GM21526 (cell line): ENCODE measurements around the gene MED22.
A peak's percentile ranks its signal among the peaks of the same experiment; 100 is the strongest.

ENCODE experiments used
- ATAC-seq: cut with Tn5 transposase; IDR thresholded peaks from one replicate; pipeline ENCODE4 v1.9.1; 2021; ENCODE audit warnings: moderate library complexity; ENCODE audit not compliant: unreplicated experiment, low FRiP score

MED22 gene

GRCh38 chr9:133356391-133357091, 8.6 kb upstream of the MED22 start, which contains the start of the genes SURF1 and SURF2:
Gene SURF1, minus strand, starts transcription at chr9:133356487. Its CDS starts 34 bp downstream, at chr9:133356453.
Gene SURF2, plus strand, starts transcription at chr9:133356550. Its CDS starts 43 bp downstream, at chr9:133356593.
- ATAC-seq, result peak; percentile 39

- ATAC-seq, result peak; percentile 23
Measured at GRCh38 chr9:133355881-133356357, 8.0 kb upstream of the MED22 start.

DNA sequence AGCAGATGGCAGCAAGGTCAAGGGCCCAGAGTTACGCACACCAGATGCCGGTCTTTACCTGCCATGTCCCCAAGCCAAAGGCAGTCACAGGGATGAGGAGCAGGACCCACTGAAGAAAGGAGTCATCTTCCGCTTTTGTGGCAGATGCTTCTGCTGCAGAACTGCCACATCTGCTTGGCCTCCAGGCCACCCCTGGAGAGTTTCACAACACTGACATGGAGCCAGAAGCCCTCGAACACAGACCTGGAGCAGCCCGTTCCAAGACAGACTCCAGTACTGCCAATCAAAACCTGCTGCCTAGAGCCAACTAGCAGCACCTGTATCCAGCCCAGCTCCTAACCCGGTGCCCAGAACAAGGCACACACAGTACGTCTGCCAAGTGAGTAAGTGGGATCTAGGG, 6.8 kb upstream of the MED22 start:
- ATAC-seq, result no peak

GRCh38 chr9:133353548-133353947, 5.6 kb upstream of the MED22 start:
- ATAC-seq, result no peak

GRCh38 chr9:133352635-133353340, 4.9 kb upstream of the MED22 start:
- no peak for ATAC-seq

- no peak for ATAC-seq
Measured at GRCh38 chr9:133351908-133352634, 4.1 kb upstream of the MED22 start.

DNA sequence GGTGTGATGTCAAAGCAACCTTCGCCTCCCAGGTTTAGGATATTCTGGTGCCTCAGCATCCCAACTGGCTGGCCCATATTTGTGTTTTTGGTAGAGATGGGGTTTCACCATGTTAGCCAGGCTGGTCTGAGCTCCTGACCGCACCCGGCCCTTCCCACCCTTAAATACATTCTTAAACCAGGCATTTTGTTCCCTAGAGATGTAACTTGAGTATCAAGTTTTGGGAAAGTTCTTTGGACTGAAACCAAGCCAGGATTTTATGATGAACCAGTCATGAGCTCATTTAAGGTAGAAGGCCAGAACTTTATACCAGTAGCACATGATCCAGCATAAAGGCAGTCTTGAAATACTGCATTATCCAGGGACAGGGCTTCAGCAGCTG, 3.6 kb upstream of the MED22 start:
- no peak for ATAC-seq

DNA sequence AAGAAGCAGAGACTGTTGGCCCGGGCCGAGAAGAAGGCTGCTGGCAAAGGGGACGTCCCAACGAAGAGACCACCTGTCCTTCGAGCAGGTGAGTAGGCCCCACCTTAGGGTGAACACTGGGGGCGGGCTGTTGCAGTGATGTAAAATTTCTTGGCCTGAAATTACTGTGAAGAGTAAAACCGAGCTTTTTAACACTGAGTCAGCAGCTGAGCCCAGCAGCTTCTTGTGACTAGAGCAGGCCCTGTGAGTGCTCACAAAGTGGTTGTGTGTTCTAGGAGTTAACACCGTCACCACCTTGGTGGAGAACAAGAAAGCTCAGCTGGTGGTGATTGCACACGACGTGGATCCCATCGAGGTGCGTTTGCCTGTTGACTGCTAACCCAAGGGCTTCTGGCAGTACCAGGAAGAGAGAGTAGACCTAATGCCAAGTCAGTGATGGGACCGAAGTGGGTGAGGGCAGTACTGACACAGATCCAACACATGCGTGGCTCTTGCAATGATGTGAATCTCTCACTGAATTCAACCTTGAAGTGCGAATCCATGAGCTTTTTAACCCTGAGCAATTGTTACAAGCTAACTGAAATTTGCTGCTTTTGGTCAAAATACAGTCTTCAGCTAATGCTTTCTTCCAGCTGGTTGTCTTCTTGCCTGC, 2.2 kb upstream of the MED22 start:
- ATAC-seq, result no peak

DNA sequence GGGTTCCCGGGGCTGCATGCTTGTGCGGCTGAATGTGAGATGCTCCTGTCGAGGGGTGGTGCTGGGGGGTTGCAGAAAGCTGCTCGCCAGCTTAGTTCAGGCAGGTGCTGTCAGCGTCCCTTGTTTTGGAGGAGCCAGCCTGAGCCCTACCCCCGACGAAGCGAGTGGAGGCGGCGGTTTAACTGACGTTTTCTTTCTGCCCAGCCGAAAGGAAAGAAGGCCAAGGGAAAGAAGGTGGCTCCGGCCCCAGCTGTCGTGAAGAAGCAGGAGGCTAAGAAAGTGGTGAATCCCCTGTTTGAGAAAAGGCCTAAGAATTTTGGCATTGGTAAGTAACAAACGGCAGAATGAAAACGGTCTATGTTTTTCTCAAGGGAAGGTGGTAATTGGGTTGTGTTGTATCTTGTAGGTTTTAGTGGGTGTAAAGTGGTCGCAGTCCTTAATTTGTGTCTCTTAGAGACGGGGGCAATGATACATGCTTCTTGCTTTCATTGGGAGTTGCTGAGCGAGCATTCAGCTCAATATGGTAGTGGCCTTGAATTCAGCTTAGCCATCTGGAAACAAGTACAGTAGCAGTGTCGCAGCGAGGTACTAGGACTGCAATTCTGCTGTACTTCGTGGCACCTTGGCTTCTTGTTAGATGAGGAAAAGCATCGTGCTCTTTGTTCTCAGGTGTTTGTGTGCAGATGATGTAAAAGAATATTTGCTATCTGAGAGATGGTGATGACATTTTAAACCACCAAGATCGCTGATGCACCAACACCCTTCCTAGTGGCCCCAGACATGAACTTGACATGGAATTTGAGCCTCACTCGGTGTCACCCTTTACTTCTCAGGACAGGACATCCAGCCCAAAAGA, 1.0 kb upstream of the MED22 start:
- ATAC-seq, result no peak

- ATAC-seq, result peak; percentile 35
Measured at GRCh38 chr9:133347515-133347984, 381 bp downstream of the MED22 start.

GRCh38 chr9:133346021-133346785, 1.7 kb downstream of the MED22 start:
- no peak for ATAC-seq

DNA sequence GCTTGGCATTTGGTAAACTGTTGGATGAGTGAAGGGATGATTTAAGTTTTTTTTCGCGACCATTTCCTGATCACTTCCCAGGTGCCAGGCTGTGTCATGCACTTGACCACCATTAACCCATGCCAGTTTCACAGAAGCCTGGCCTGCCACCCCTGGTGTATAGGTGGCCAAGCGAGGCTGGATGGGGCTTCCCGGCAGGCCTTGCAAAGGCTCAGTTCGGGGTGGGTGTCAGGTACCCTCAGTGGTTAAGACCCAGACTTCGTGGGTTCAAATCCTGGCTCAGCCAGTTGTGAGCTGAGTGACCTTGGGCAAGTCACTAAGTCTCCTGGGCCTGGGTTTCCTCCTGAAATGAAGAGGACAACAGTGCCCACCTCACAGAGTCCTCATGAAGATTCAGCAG, 2.3 kb downstream of the MED22 start:
- no peak for ATAC-seq

DNA sequence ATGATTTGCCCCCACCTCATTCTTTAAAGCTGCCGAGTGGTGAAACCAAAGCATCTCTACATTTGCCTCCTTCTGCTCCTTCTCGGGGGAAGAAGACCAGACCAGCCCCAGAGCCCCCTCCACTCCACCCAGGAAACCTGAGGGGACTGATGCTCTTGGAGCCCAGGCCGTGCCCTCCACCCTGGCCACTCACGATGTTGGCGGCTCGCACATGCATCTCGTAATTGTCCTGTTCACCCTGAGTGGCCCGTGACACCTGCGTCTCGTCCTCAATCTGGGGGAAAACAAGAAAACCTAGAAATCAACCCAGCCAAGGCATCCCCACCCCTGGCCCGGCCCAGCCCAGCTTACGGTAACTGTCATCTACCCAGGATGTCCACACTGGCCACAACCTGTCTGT, 3.0 kb downstream of the MED22 start:
- no peak for ATAC-seq

DNA sequence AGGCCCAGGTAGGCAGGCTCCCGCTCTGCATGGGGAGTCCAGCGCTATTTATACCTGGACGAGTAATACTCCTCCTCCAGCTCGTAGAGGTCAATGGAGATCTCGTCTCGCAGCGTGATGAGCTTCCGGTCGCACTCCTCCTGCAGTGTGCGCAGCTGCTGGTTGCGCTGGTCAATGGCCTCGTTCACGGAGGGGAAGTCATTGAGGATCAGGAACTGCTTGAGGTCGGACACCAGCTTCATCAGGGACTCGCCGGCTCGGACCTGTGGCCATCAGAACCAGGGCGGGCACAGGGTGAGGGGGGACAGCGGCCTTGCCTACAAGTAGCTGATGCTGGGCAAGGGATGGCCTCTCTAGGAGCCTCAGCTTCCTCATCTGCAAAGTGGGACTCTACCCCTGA, 3.9 kb downstream of the MED22 start:
- ATAC-seq, result no peak

DNA sequence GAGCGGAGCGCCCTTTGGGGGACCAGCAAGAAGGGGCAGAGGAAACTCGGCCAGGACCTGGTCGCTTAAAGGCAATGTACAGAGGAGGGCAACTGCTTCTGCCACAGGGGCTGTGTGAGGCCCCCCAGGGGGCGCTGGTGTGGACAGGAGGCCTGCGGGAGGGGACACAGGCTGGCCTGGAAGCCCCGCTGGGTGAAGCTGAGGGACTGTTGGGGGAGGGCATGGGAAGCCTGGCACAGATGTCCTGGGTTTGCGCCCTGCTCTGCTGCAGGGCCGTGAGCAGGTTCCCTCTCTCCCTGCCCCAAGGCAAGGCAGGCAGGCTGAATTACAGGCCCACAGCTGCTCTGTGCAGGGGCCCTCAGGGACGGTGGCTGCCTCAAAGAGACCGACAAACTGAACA, 5.4 kb downstream of the MED22 start:
- no peak for ATAC-seq

DNA sequence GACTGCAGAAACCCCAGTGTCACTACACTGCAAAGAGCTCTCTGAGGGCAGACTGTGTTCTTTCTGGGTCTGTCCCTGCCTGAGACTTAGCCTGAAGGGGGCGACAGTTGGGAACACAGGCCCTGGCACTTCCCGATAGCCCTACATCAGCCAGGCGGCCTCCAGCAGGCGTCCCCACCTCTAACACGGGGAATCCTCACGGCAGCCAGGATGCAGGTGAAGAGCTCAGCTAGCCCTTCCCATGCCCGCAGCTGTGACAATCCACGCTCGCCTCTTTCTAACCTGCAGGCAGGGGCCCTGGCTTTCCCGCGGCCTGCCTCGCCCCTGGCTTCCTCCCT, 5.9 kb downstream of the MED22 start:
- no peak for ATAC-seq

GRCh38 chr9:133341369-133342068, 6.4 kb downstream of the MED22 start:
- ATAC-seq, result no peak

GRCh38 chr9:133340916-133341315, 7.0 kb downstream of the MED22 start:
- ATAC-seq, result no peak

DNA sequence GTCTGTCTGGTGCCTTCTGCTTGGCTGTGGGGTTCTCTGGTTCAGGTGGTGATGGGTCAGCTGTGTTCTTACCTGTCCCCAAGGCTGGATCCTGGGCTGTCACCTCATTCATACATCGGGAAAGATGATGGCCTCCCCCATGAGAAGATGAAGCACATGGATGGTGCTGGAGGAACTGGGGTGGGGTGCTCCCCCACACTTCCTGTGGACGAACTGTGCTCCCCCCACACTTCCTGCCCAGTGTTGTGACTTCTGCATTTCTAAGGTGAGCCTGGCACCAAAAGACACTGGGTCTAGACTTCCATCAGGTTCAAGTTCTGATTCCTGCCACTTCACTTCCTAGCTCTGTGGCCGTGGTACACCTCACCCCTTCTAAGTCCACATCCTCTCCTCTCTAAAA, 7.7 kb downstream of the MED22 start:
- ATAC-seq, result no peak
